MCF 10A (cell line): ENCODE measurements around the gene DDRGK1. TPM values are rescaled to one million over a fixed set of nuclear protein-coding genes. Genes with fewer than 3 reads are reported as not detected.

Experiments
- BruUV-seq: library from RNA; stranded (reverse); fragments of 400-500 nt; replicated peaks from 2 replicates; lab custom pipeline; 2021; lab: Mats Ljungman, UMichigan
- CTCF ChIA-PET: fragments of 300-600 bp; sonication (Branson Sonifier 250); formaldehyde crosslinking; extraction: SDS; loops from one replicate; lab custom pipeline; 2021; ENCODE audit warnings: antibody characterized with exemption, inconsistent platforms; lab: Yijun Ruan, JAX
- POLR2A ChIA-PET: fragments of 300-600, 350-650 bp; sonication (Branson Sonifier 250); formaldehyde crosslinking; extraction: SDS; loops from one replicate; lab custom pipeline; 2020; ENCODE audit warnings: antibody characterized with exemption, inconsistent platforms; lab: Yijun Ruan, JAX
- DNase-seq: peaks from one replicate; pipeline ENCODE4 v3.0.0-alpha.2; 2018; ENCODE audit not compliant: unreplicated experiment
- H3K27ac Mint-ChIP-seq: one replicate; pipeline ENCODE4 v1.8.0; 2022; ENCODE audit warnings: mild to moderate bottlenecking, low read depth, mixed read lengths; ENCODE audit not compliant: unreplicated experiment
- H3K27me3 Mint-ChIP-seq: one replicate; pipeline ENCODE4 v1.8.0; 2022; ENCODE audit warnings: mixed read lengths; ENCODE audit not compliant: insufficient read depth, unreplicated experiment
- H3K36me3 Mint-ChIP-seq: one replicate; pipeline ENCODE4 v1.8.0; 2022; ENCODE audit warnings: mild to moderate bottlenecking, moderate library complexity, mixed read lengths; ENCODE audit not compliant: insufficient read depth, unreplicated experiment
- H3K4me1 Mint-ChIP-seq: one replicate; pipeline ENCODE4 v1.8.0; 2022; ENCODE audit warnings: mixed read lengths; ENCODE audit not compliant: insufficient read depth, unreplicated experiment
- H3K4me3 Mint-ChIP-seq: one replicate; pipeline ENCODE4 v1.8.0; 2022; ENCODE audit warnings: mild to moderate bottlenecking, moderate library complexity, mixed read lengths; ENCODE audit not compliant: unreplicated experiment
- H3K9me3 Mint-ChIP-seq: one replicate; pipeline ENCODE4 v1.8.0; 2022; ENCODE audit warnings: mixed read lengths; ENCODE audit not compliant: unreplicated experiment
- CTCF ChIP-seq: fragments of 200-600 bp; IDR thresholded peaks from one replicate; pipeline ENCODE4 v1.8.0; 2022; ENCODE audit warnings: antibody characterized with exemption, mild to moderate bottlenecking; ENCODE audit not compliant: unreplicated experiment
- intact Hi-C: fragments of 100-400 bp; cut with micrococcal nuclease; formaldehyde crosslinking; loops from 2 replicates; pipeline ENCODE4 v1.14.1; 2022
- total RNA-seq: library from RNA; stranded (reverse); gene quantifications from 2 replicates; pipeline ENCODE4 v1.2.3, GENCODE V29; 2022

DDRGK1 gene
- total RNA-seq, 1 experiment from 2014 or later, result 116 TPM

GRCh38 chr20:3195590-3196237 is 8.8 kb downstream of the DDRGK1 start:
- TF ChIP-seq CTCF, result no peak
- H3K4me1 Mint-ChIP-seq, result peaks cover 7% of the 10 kb centered on the region
- CTCF ChIA-PET, result no interaction called here
- H3K36me3 Mint-ChIP-seq, result peaks cover 91% of the 10 kb centered on the region
- intact Hi-C loops, result no loop called here
- DNase-seq, result no peak
- H3K9me3 Mint-ChIP-seq, result no peaks in the 10 kb centered on the region
- H3K27me3 Mint-ChIP-seq, result no peaks in the 10 kb centered on the region
- H3K27ac Mint-ChIP-seq, result peak overlapping the region; percentile 88
- BruUV-seq, result no TSS peak
- POLR2A ChIA-PET, result interaction anchor here (0.6 to 0.7 kb wide), 2 partner anchors 9 to 593 kb away, joined by 3 to 4 read pairs; no protein-coding TSS in a partner anchor
- no peak overlapping the region for H3K4me3 Mint-ChIP-seq

GRCh38 chr20:3194617-3195280 is 9.7 kb downstream of the DDRGK1 start:
- Mint-ChIP-seq H3K4me1 (peaks cover 7% of the 10 kb centered on the region), H3K4me3 (no peak overlapping the region), H3K36me3 (peaks cover 82% of the 10 kb centered on the region), H3K27ac (no peak overlapping the region), H3K9me3 (no peaks in the 10 kb centered on the region), H3K27me3 (no peaks in the 10 kb centered on the region)
- no peak for TF ChIP-seq CTCF
- DNase-seq, result no peak
- CTCF ChIA-PET, result interaction anchor here (0.6 kb wide), 1 partner anchor 10 kb away, joined by 3 read pairs; no protein-coding TSS in a partner anchor
- POLR2A ChIA-PET, result interaction anchor here (0.7 kb wide), 1 partner anchor 592 kb away, joined by 4 read pairs; no protein-coding TSS in a partner anchor
- BruUV-seq, result no TSS peak
- intact Hi-C loops, result no loop called here

- ChIA-PET POLR2A (interaction anchor here (1.1 kb wide), 1 partner anchor 10 kb away, joined by 3 read pairs; no protein-coding TSS in a partner anchor), CTCF (interaction anchor here (0.6 to 1.2 kb wide), 2 partner anchors 9 to 84 kb away, joined by 3 to 4 read pairs; no protein-coding TSS in a partner anchor)
- Mint-ChIP-seq H3K9me3 (no peaks in the 10 kb centered on the region), H3K27ac (no peak overlapping the region), H3K27me3 (no peaks in the 10 kb centered on the region), H3K4me3 (no peak overlapping the region), H3K36me3 (peaks cover 74% of the 10 kb centered on the region), H3K4me1 (peaks cover 7% of the 10 kb centered on the region)
- no peak for DNase-seq
- TF ChIP-seq CTCF, result no peak
- no TSS peak for BruUV-seq
- intact Hi-C loops, result no loop called here
Measured at GRCh38 chr20:3193806-3194616, 10.5 kb downstream of the DDRGK1 start.
